ENCODE results near the gene NCOA7.

- no peak for TF ChIP-seq EZH2 (IDR thresholded peaks at IDR 0.05)
- no peak for TF ChIP-seq POLR2AphosphoS5 (IDR thresholded peaks at IDR 0.05; ENCODE audit: borderline replicate concordance, low read depth, low read length)
- TF ChIP-seq FOXP2 (optimal IDR thresholded peaks at IDR 0.05; ENCODE audit: control extremely low read depth, extremely low read length, insufficient read depth), result no peak
Observed at GRCh38 chr6:125765944-125766343, 24.8 kb upstream of the NCOA7 start.

Measured in SK-N-MC (cell line).